Right ventricle myocardium superior (tissue), 1 donor: ENCODE measurements around the gene ASIC5. TPM values are rescaled to one million over a fixed set of nuclear protein-coding genes. Genes with fewer than 3 reads are reported as not detected.
"Not testable (repeated sequence)": the region's sequence is repeated elsewhere in the genome, so short reads cannot be mapped to it uniquely, and the experiment has no call there.

Experiments used
- ATAC-seq: fragments of 200-7000 bp; cut with Tn5 transposase; one replicate; pipeline ENCODE4 v1.9.1; 2020; ENCODE audit warnings: mild to moderate bottlenecking; ENCODE audit not compliant: poor library complexity
- DNase-seq: peaks from one replicate; pipeline ENCODE4 v3.0.0-alpha.2; 2020
- intact Hi-C: fragments of 100-400 bp; cut with DNase I; formaldehyde crosslinking; loops from one replicate; pipeline ENCODE4 v1.11.2; 2022
- total RNA-seq: library from RNA; stranded (reverse); fragmentation: NEBNext Ultra II Directional; extraction: Animal tissue kit (Norgen Biotek cat#: 25700); gene quantifications from one replicate; pipeline ENCODE4 v1.2.1, GENCODE V29; 2021
- donor health status: DM: no; HTN: yes; CAD: no; lungs with severe emphysema.

The ASIC5 gene
- total RNA-seq, 1 donor from 2014 or later, result not detected

GRCh38 chr4:155818639-155819038, 47.4 kb downstream of the ASIC5 start:
- DNase-seq (no peak), ATAC-seq (no peak)
- intact Hi-C loops, result no loop called here

GRCh38 chr4:155811083-155811482, 55.0 kb downstream of the ASIC5 start:
- intact Hi-C loops, result loop anchor here (5.0 kb wide), 1 partner anchor 141 kb away; the partner anchor contains the start of gene CTSO
- no peak for ATAC-seq

DNA sequence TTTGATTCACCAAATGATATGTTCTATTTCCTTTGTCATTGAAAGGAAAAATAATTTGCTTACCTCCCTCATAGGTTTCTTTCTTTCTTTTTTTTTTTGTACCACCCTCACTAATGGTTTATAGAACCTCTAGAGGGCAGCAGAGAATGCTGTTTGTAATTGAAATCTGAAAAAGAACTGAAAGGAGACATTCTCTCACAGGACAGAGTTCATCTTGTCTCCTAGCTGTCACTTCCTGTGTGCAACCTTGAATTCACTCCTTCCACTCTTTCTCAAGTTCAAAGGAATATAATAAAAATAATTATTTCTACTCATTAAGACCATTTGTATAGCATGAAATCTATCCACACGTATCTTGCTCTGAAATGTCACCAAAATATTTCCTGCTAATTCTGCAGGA, 56.2 kb downstream of the ASIC5 start:
- intact Hi-C loops, result loop anchor here (5.0 kb wide), 1 partner anchor 142 kb away; the partner anchor contains the start of gene CTSO
- ATAC-seq (peak; percentile 86), DNase-seq (no peak)

More at GRCh38 chr4:155811083-155811482, 55.0 kb downstream of the ASIC5 start:
- no peak for DNase-seq

DNA sequence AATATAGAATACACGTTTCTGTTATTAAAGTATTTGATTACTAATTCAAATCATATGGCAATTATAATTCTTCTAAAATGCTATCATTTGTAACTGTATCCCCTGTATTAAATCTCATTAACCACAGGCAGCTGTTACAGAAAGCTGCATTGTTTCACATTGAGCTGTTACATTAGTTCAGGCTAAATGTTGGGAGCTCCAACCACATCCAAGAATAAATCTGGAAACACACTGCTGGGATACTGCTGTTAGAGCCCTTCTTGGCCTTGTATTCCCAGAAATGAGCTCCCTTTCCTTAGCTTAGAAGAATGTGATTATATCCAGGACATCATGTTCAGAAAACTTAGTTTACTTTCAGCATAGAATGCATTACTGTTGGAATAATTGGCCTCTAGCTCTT, 59.1 kb downstream of the ASIC5 start:
- intact Hi-C loops, result no loop called here
- ATAC-seq, result no peak
- no peak for DNase-seq

DNA sequence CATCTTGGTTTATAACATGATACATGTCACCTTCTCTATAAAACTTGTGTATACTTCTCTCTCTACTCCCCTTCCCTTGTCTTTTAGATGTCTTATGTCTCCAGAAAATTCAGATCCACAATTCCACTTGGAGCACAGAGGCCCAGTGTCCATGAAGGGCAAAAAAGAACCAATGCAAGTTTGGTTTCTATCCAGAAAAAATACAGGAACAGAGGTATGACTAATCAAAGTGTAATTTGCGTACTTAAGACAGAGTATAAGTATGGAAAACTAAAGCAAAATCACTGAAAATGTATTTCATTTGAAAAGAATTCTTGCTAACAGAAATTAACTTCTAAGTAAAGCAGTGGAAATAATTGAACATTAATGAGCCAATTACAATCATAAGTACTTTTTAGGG, 61.1 kb downstream of the ASIC5 start:
- ATAC-seq (no peak), DNase-seq (no peak)
- intact Hi-C loops, result no loop called here

DNA sequence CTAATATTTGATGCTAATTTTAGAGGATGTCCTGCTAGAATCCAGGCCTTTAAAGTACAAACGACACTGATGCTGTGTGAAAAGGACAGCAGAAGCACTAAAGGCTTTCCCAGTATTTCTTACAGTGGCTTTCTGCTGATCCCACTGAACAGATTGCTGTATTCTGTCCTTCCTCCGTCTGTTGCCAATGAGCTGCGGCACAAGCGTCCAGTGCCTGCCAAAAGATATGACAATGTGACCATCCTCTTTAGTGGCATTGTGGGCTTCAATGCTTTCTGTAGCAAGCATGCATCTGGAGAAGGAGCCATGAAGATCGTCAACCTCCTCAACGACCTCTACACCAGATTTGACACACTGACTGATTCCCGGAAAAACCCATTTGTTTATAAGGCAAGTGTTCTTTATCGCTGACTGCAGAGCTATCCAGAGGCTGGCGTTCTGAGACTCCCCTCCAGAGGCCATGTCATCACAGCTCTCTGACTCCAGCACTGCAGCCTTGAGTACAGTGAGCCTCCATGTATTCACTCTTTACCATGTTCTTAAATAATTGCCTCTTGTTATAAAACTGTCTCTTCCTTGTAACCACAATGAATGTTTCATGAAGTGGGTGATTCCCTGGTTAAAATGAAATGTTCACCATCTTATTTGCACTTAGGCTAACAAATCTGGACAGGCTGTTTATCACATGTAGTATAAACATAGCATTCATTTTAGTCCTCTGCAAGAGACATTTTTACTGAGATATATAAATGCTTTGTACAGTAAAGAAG, 63.7 kb downstream of the ASIC5 start:
- intact Hi-C loops, result no loop called here
- ATAC-seq (no peak), DNase-seq (no peak)

DNA sequence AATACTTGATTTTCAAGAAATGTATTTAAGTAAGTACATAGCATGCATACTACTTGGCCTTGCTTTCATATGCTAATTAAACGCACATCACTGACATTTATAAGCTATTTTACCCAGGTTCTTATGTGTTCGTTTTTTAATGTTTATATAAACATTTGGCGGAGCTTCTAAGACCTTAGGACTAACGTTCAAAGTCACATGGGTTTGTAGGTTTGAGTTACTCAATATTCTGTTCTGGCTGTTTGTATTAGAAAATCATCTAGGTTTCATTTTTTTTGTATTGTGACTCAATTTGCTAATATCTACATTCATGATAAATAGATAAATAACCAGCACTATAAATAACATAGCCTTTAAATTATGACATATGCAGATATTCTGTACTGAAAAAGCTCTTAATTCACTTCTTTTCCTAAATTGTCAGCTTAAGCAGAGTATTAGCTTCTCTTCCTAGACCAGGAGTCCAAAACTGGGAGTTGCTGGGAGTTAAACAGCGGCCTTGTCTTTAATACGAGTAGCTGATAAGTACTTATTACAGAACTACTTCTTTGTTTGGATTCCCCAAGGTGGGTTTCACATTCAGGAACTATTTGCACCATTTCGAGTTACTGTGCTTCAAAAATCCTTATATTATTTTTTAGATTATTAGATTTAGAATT, 65.3 kb downstream of the ASIC5 start:
- ATAC-seq (no peak), DNase-seq (no peak)
- intact Hi-C loops, result no loop called here

DNA sequence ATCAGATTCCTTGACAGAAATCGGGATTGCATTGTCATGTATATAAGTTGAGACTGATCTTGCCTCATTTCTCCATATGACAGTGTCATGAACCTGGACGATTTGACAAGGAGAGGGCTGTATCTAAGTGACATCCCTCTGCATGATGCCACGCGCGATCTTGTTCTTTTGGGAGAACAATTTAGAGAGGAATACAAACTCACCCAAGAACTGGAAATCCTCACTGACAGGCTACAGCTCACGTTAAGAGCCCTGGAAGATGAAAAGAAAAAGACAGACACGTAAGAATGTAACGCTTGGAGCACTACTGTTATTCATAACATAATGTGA, 66.3 kb downstream of the ASIC5 start:
- DNase-seq (no peak), ATAC-seq (no peak)
- intact Hi-C loops, result no loop called here

DNA sequence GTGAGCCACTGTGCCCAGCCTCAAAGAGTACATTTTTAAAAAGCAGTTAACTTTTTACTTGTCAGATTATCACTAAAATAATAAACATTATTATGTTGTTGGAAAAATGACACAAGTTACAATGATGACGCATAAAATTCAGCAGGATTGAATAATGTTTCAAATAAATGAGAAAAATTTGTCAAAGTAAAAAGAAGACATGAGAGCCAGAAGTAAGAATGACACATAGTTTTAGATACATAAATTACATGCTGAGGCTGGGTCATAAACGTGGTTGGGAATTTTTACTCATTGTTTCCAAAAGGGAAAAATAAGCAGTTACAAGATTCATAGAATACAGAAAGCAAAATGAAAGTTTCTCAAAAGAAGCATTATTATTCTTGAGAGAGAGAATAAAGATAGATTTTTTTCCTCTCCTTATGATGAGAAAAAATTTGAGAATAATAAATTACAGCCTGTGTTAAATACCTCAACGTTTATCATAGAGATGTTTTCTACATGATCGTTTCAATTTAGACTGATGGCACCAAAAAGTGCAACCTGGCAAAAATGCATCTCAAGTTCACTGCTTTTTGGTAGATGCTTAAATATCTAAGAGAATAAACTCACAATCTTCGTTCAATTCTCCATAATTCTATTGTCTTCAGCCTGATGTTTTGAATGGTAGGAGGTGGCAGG, 66.8 kb downstream of the ASIC5 start:
- no peak for ATAC-seq
- intact Hi-C loops, result no loop called here

DNA sequence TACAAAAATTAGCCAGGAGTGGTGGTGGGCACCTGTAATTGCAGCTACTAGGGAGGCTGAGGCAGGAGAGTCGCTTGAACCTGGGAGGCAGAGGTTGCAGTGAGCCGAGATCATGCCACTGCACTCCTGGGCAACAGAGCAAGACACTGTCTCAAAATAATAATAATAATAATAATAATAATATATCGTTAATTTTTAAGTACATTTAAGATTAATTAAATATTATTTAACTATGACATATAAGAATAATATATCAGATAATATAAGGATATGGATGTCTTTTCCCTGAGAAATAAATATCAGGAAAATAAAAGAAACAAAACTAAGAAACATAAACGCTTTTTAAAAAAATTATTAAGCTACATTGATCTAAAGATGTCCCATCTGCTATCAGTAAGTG, 68.5 kb downstream of the ASIC5 start:
- DNase-seq, intact Hi-C loops, ATAC-seq: not testable (repeated sequence)

More for the DNA sequence above, 66.8 kb downstream of the ASIC5 start:
- DNase-seq, result no peak

DNA sequence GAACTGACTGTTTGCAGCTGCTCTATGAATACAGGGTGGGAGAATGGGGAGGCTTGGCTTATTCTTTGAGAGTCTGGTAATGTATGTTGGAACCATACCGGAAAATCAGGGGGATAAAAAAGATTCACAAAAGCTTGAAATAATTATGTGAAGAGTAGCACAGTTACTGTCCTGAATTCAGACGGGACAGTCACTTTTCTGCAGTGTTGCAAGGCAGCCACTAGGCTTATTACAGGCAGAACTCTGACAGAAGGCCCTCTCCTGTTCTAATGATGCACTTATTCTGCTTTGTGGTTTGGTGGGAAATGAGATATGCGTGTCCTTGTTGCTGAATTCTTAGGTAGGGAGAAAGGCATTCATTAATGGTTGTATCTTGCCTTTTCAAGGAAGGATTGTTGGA, 70.1 kb downstream of the ASIC5 start:
- ATAC-seq (no peak), DNase-seq (no peak)
- intact Hi-C loops, result no loop called here

DNA sequence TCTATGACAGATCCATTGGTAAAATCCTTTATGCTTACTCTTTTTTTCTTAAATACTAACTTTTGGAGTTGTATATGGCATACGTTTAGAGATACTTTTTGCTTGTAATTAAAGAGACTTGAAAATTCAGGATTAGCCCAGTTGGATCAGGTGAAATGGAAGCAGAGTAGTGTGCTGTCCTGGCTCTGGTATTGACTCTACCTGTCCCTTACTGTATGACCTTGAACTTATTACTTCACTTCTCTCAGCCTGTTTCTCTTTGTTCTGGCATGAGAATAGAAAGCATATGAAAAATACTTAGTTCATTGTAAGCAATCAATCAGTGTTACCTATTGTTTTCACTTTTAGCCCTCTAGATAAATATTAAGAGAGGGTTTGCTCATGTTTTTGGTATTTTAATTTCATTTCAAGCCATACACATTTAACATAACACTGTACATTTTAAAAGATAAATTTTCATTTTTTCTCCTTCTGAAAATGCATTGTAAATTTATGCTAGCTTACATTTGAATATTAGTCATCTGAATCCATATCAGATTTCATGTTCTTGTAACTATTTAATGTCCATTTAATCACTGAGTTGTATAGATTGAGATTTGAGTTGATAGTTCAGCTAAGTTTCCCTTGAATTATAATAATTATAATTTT, 71.4 kb downstream of the ASIC5 start:
- ATAC-seq (no peak), DNase-seq (no peak)
- intact Hi-C loops, result no loop called here

GRCh38 chr4:155789982-155790381, 76.1 kb downstream of the ASIC5 start:
- DNase-seq (no peak), ATAC-seq (no peak)
- intact Hi-C loops, result loop anchor here (5.0 to 10.0 kb wide), 2 partner anchors 348 to 385 kb away; no protein-coding TSS in a partner anchor

- intact Hi-C loops, result loop anchor here (5.0 to 10.0 kb wide), 2 partner anchors 347 to 385 kb away; no protein-coding TSS in a partner anchor
- no peak for ATAC-seq
- no peak for DNase-seq
These were observed 76.7 kb downstream of the ASIC5 start for GRCh38 chr4:155789391-155789790.

GRCh38 chr4:155787113-155787710, 78.9 kb downstream of the ASIC5 start:
- intact Hi-C loops, result loop anchor here (5.0 to 10.0 kb wide), 2 partner anchors 345 to 382 kb away; no protein-coding TSS in a partner anchor
- ATAC-seq (peak; percentile 92), DNase-seq (no peak)

- ATAC-seq, result peak; percentile 65
- no peak for DNase-seq
- intact Hi-C loops, result loop anchor here (5.0 to 10.0 kb wide), 2 partner anchors 344 to 381 kb away; no protein-coding TSS in a partner anchor
These were observed 80.2 kb downstream of the ASIC5 start for GRCh38 chr4:155785828-155786227.

DNA sequence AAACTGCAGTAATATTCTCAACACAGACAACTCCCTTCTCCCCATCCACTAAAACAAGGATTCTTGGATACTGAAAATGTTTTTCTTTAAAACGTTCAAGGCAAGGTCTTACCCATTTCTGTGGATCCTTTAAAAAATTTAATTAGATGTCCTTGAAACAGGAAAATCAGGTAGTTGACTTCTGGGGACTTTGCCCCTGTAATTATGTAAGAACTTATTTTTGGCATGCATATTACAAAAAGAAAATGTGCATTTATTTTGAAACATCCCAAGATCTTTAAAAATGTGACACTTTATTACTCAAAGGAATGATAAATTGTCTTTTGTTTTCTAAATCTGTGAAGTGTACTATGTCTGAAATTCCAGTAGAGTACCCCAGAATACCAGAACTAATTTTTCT, 81.4 kb downstream of the ASIC5 start:
- intact Hi-C loops, result loop anchor here (5.0 to 10.0 kb wide), 3 partner anchors 117 to 380 kb away; partner anchors contain the start of gene GUCY1A1
- ATAC-seq (no peak), DNase-seq (no peak)

GRCh38 chr4:155781249-155781831, 84.7 kb downstream of the ASIC5 start:
- ATAC-seq, result no peak
- no peak for DNase-seq
- intact Hi-C loops, result loop anchor here (5.0 to 10.0 kb wide), 2 partner anchors 114 to 377 kb away; partner anchors contain the start of gene GUCY1A1
